ENCODE data around the gene GRIFIN. TPM values are rescaled to one million over a fixed set of nuclear protein-coding genes. Genes with fewer than 3 reads are reported as not detected.

The GRIFIN gene
- total and polyA plus RNA-seq, 7 donors: not detected

DNA sequence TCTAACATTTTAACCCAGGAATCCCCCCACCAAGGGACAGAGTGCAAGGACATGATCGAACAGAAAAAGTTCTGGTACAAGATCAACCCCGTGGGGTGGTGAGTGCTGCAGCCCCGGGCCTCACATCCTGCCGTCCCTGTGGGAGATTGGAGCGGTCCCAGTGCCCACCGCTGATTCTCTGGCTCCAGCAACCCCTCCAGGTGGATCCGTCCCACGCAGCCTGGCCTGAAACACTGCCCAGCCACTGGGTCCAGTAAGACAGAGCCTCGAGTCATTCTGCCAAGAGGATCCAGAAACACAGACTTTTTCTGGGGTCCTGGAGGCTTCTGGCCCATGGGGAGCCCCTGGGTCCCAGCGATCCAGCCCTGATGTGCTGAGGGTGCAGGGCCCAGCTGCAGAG lies 29.5 kb downstream of the GRIFIN start:
- Histone ChIP-seq H3K4me1 (peaks cover 7% of the 10 kb centered on the region), H3K36me3 (ENCODE audit: insufficient read depth in 1 of 2, low read depth in 1 of 2) (peaks cover 0 to 9% of the 10 kb centered on the region in 2 donors), H3K27me3 (ENCODE audit: insufficient read depth in 3 of 3, low read length in 2 of 3) (no peaks in the 10 kb centered on the region), H3K27ac (no peak overlapping the region), H3K4me3 (no peak overlapping the region), H3K9me3 (no peaks in the 10 kb centered on the region)
- no peak for DNase-seq
- TF ChIP-seq, protein P1, sequence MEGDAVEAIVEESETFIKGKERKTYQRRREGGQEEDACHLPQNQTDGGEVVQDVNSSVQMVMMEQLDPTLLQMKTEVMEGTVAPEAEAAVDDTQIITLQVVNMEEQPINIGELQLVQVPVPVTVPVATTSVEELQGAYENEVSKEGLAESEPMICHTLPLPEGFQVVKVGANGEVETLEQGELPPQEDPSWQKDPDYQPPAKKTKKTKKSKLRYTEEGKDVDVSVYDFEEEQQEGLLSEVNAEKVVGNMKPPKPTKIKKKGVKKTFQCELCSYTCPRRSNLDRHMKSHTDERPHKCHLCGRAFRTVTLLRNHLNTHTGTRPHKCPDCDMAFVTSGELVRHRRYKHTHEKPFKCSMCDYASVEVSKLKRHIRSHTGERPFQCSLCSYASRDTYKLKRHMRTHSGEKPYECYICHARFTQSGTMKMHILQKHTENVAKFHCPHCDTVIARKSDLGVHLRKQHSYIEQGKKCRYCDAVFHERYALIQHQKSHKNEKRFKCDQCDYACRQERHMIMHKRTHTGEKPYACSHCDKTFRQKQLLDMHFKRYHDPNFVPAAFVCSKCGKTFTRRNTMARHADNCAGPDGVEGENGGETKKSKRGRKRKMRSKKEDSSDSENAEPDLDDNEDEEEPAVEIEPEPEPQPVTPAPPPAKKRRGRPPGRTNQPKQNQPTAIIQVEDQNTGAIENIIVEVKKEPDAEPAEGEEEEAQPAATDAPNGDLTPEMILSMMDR (IDR thresholded peaks at IDR 0.05): no peak
- ATAC-seq: no peak
- 74 to 86% (median 81%) methylated on average over 9 to 10 of the region's 10 CpGs for WGBS, 3 donors
- intact Hi-C loops (cut with DNase I): no loop called here

DNA sequence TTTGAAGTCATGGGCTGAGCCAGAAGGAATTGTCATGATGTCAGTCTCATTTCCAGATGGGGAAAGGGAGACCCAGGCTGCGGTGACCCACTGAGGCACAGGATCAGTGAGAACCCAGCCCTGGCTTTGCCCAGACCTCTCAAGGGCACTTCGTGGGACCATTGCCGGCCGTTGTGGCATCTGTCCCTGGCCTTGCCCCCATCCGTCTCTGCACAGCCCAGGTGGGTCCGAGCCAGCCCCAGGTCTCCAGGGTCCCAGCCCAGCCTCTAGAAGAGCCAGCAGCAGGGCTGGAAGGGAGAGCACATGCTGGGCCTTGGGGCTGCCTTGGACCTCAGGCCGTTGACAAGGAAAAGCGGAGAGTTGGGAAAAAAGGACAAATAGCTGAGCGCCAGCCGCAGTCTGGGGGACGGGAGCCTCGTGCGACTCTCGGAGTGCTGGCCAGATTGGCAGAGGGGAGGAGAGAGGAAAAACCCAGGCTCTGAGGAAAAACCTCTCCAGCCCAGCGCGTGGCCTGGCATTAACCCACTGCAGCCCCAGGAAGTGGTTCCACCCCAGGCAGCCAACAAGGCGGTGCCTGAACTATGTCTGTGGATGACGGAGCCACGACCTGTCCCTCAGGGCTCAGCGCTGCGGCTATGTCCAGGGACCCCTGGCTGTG lies 30.2 kb downstream of the GRIFIN start:
- peaks cover 0 to 9% of the 10 kb centered on the region in 2 donors for H3K36me3 ChIP-seq (ENCODE audit: insufficient read depth in 1 of 2, low read depth in 1 of 2)
- no peak overlapping the region for H3K4me3 ChIP-seq
- DNase-seq (no peak), ATAC-seq (no peak)
- peaks cover under 1% of the 10 kb centered on the region for H3K4me1 ChIP-seq
- TF ChIP-seq, protein P1 (IDR thresholded peaks at IDR 0.05): no peak
- H3K27ac ChIP-seq: no peak overlapping the region
- 76 to 90% (median 84%) methylated on average over 21 of the region's 21 CpGs for WGBS, 3 donors
- H3K27me3 ChIP-seq (ENCODE audit: insufficient read depth in 3 of 3, low read length in 2 of 3): no peaks in the 10 kb centered on the region
- H3K9me3 ChIP-seq: no peaks in the 10 kb centered on the region
- intact Hi-C loops (cut with DNase I): no loop called here

DNA sequence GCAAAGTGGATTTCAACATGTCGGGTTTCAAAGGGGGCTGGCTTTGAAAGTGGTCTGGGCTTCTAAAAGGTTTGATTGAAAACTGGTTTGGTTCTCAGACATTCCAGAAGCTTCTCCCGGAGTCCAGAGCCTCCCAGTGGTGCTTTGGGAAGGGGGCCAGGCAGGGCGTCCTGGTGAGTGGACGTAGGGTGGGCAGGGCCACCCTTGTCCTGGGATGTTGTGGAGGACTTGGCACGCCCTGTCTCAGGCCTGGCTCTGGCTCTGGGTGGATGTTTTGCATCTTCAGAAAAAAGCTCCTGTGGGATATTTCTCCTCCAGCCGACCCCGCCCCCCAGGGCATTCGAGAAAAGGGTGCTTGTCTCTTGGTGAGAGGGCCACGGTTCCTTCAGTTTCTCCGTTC lies 31.2 kb downstream of the GRIFIN start:
- no peak overlapping the region for H3K27ac ChIP-seq
- no peak for ATAC-seq
- no peak overlapping the region for H3K4me3 ChIP-seq
- no peaks in the 10 kb centered on the region for H3K4me1 ChIP-seq
- peak; percentile 34 to 68 for DNase-seq
- intact Hi-C loops (cut with DNase I): no loop called here
- no peaks in the 10 kb centered on the region for H3K9me3 ChIP-seq
- WGBS, 3 donors: 76 to 86% (median 79%) methylated on average over 10 of the region's 10 CpGs
- TF ChIP-seq, protein P1 (IDR thresholded peaks at IDR 0.05): no peak
- H3K36me3 ChIP-seq (ENCODE audit: insufficient read depth in 1 of 2, low read depth in 1 of 2): peaks cover 0 to 9% of the 10 kb centered on the region in 2 donors
- no peaks in the 10 kb centered on the region for H3K27me3 ChIP-seq (ENCODE audit: insufficient read depth in 3 of 3, low read length in 2 of 3)

DNA sequence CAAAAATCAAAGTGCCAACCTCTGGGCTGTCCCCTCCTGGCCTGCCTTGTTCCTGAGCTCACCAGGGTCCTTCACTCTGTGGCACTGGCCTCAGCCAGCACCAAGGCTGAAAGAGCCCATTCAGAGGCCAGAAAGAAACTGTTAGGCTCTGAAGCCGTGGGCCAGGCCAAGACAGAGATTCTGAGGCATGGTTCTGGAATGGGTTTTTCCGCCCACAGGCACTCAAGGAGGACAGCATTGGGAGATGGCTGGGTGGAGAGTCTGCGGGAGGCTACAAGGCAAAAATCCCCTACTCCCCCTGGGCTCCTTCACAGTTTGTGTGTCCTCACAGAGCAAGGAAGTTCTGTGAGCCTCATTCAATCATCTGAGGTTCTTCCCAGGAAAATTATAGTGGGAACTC lies 31.7 kb downstream of the GRIFIN start:
- intact Hi-C loops (cut with DNase I): no loop called here

More for the DNA sequence above, 31.7 kb downstream of the GRIFIN start:
- Histone ChIP-seq H3K36me3 (ENCODE audit: insufficient read depth in 1 of 2, low read depth in 1 of 2) (peaks cover 0 to 9% of the 10 kb centered on the region in 2 donors), H3K27ac (no peak overlapping the region), H3K9me3 (no peaks in the 10 kb centered on the region), H3K4me1 (no peaks in the 10 kb centered on the region), H3K27me3 (ENCODE audit: insufficient read depth in 3 of 3, low read length in 2 of 3) (no peaks in the 10 kb centered on the region), H3K4me3 (no peak overlapping the region)
- TF ChIP-seq, protein P1 (IDR thresholded peaks at IDR 0.05): no peak
- ATAC-seq (peak in 3 of 4 donors; percentile 22 to 48 (median 30)), DNase-seq (peak; percentile 52 to 63)
- 74 to 82% (median 78%) methylated on average over 3 of the region's 3 CpGs for WGBS, 3 donors

Data from psoas muscle (tissue), 8 donors.